ENCODE data around the gene PRM3. TPM values are rescaled to one million over a fixed set of nuclear protein-coding genes. Genes with fewer than 3 reads are reported as not detected.

The PRM3 gene
- total and polyA plus RNA-seq, 3 experiments from 2014 or later: not detected

GRCh38 chr16:11224096-11224893, 49.1 kb downstream of the PRM3 start:
- H3K27ac ChIP-seq (ENCODE audit: low read depth, low read length): peak overlapping the region; percentile 76
- Mint-ChIP-seq H3K4me3 (peak overlapping the region; percentile 77 to 92 (median 81)), H3K27ac (peak overlapping the region; percentile 94 to 98 (median 96)), H3K9me3 (peaks cover 0 to 1% (median 0%) of the 10 kb centered on the region in 5 donors), H3K4me1 (peaks cover 36 to 42% (median 38%) of the 10 kb centered on the region in 3 donors), H3K27me3 (no peaks in the 10 kb centered on the region), H3K36me3 (no peaks in the 10 kb centered on the region)
- H3K4me3 ChIP-seq (ENCODE audit: low read length): peak overlapping the region; percentile 52
- H3K9me3 ChIP-seq (ENCODE audit: low read length): no peaks in the 10 kb centered on the region
- CTCF ChIA-PET: interaction anchor here (1.1 to 2.9 kb wide), 8 partner anchors 9 to 260 kb away, joined by 3 to 45 read pairs (median 4); partner anchors contain the start of gene SOCS1
- H3K4me1 ChIP-seq (ENCODE audit: insufficient read depth, low read length): peaks cover 39% of the 10 kb centered on the region
- POLR2A ChIA-PET: interaction anchor here (1.2 to 4.8 kb wide), 3 partner anchors 9 to 31 kb away, joined by 6 to 74 read pairs (median 7); partner anchors contain the start of gene SOCS1
- DNase-seq: peak; percentile 40 to 74 (median 56)
- no peaks in the 10 kb centered on the region for H3K36me3 ChIP-seq (ENCODE audit: insufficient read depth, low read length)
- no peaks in the 10 kb centered on the region for H3K27me3 ChIP-seq (ENCODE audit: insufficient read depth, low read length, poor library complexity, severe bottlenecking)

Other genes with a start within 250 kb of the PRM3 start
- gene SOCS1, start 17.4 kb downstream of the PRM3 start, total RNA-seq: 100 to 1,000 TPM; 128 to 144 TPM
- gene SOCS1, start 17.4 kb downstream of the PRM3 start, polyA plus RNA-seq: 17.1 TPM
- gene TNP2, start 4.3 kb downstream of the PRM3 start, total RNA-seq: not detected
- gene TNP2, start 4.3 kb downstream of the PRM3 start, polyA plus RNA-seq: not detected
- gene PRM2, start 2.9 kb upstream of the PRM3 start, total RNA-seq: not detected
- gene PRM2, start 2.9 kb upstream of the PRM3 start, polyA plus RNA-seq: not detected
- gene PRM1, start 7.7 kb upstream of the PRM3 start, total RNA-seq: not detected
- gene PRM1, start 7.7 kb upstream of the PRM3 start, polyA plus RNA-seq: not detected
- 10 to 100 TPM; 37.0 to 38.3 TPM for gene RMI2, start 71.8 kb upstream of the PRM3 start, total RNA-seq
- gene RMI2, start 71.8 kb upstream of the PRM3 start, polyA plus RNA-seq: 1.1 TPM

Measured in CD8-positive, alpha-beta memory T cell (primary cell).